MCF 10A (cell line): ENCODE measurements around the gene NAA40. TPM values are rescaled to one million over a fixed set of nuclear protein-coding genes. Genes with fewer than 3 reads are reported as not detected.

Experiments
- BruUV-seq: library from RNA; stranded (reverse); fragments of 400-500 nt; replicated peaks from 2 replicates; lab custom pipeline; 2021; lab: Mats Ljungman, UMichigan
- CTCF ChIA-PET: fragments of 300-600 bp; sonication (Branson Sonifier 250); formaldehyde crosslinking; extraction: SDS; loops from one replicate; lab custom pipeline; 2021; ENCODE audit warnings: antibody characterized with exemption, inconsistent platforms; lab: Yijun Ruan, JAX
- POLR2A ChIA-PET: fragments of 300-600, 350-650 bp; sonication (Branson Sonifier 250); formaldehyde crosslinking; extraction: SDS; loops from one replicate; lab custom pipeline; 2020; ENCODE audit warnings: antibody characterized with exemption, inconsistent platforms; lab: Yijun Ruan, JAX
- DNase-seq: peaks from one replicate; pipeline ENCODE4 v3.0.0-alpha.2; 2018; ENCODE audit not compliant: unreplicated experiment
- H3K27ac Mint-ChIP-seq: one replicate; pipeline ENCODE4 v1.8.0; 2022; ENCODE audit warnings: mild to moderate bottlenecking, low read depth, mixed read lengths; ENCODE audit not compliant: unreplicated experiment
- H3K27me3 Mint-ChIP-seq: one replicate; pipeline ENCODE4 v1.8.0; 2022; ENCODE audit warnings: mixed read lengths; ENCODE audit not compliant: insufficient read depth, unreplicated experiment
- H3K36me3 Mint-ChIP-seq: one replicate; pipeline ENCODE4 v1.8.0; 2022; ENCODE audit warnings: mild to moderate bottlenecking, moderate library complexity, mixed read lengths; ENCODE audit not compliant: insufficient read depth, unreplicated experiment
- H3K4me1 Mint-ChIP-seq: one replicate; pipeline ENCODE4 v1.8.0; 2022; ENCODE audit warnings: mixed read lengths; ENCODE audit not compliant: insufficient read depth, unreplicated experiment
- H3K4me3 Mint-ChIP-seq: one replicate; pipeline ENCODE4 v1.8.0; 2022; ENCODE audit warnings: mild to moderate bottlenecking, moderate library complexity, mixed read lengths; ENCODE audit not compliant: unreplicated experiment
- H3K9me3 Mint-ChIP-seq: one replicate; pipeline ENCODE4 v1.8.0; 2022; ENCODE audit warnings: mixed read lengths; ENCODE audit not compliant: unreplicated experiment
- CTCF ChIP-seq: fragments of 200-600 bp; IDR thresholded peaks from one replicate; pipeline ENCODE4 v1.8.0; 2022; ENCODE audit warnings: antibody characterized with exemption, mild to moderate bottlenecking; ENCODE audit not compliant: unreplicated experiment
- intact Hi-C: fragments of 100-400 bp; cut with micrococcal nuclease; formaldehyde crosslinking; loops from 2 replicates; pipeline ENCODE4 v1.14.1; 2022
- total RNA-seq: library from RNA; stranded (reverse); gene quantifications from 2 replicates; pipeline ENCODE4 v1.2.3, GENCODE V29; 2022

NAA40 gene
- total RNA-seq, 1 experiment from 2014 or later, result 11.7 TPM

- Mint-ChIP-seq H3K27me3 (no peaks in the 10 kb centered on the region), H3K9me3 (no peaks in the 10 kb centered on the region), H3K36me3 (no peaks in the 10 kb centered on the region), H3K4me1 (peaks cover 9% of the 10 kb centered on the region), H3K27ac (no peak overlapping the region), H3K4me3 (no peak overlapping the region)
- ChIA-PET POLR2A (no interaction called here), CTCF (no interaction called here)
- no peak for TF ChIP-seq CTCF
- no peak for DNase-seq
- BruUV-seq, result no TSS peak
- intact Hi-C loops, result no loop called here
Measured at GRCh38 chr11:63920126-63920938, 18.5 kb upstream of the NAA40 start.

- ChIA-PET POLR2A (no interaction called here), CTCF (no interaction called here)
- Mint-ChIP-seq H3K36me3 (no peaks in the 10 kb centered on the region), H3K9me3 (no peaks in the 10 kb centered on the region), H3K27ac (no peak overlapping the region), H3K4me1 (peaks cover 9% of the 10 kb centered on the region), H3K4me3 (no peak overlapping the region), H3K27me3 (no peaks in the 10 kb centered on the region)
- DNase-seq, result no peak
- intact Hi-C loops, result no loop called here
- no peak for TF ChIP-seq CTCF
- no TSS peak for BruUV-seq
Measured at GRCh38 chr11:63920939-63921417, 17.8 kb upstream of the NAA40 start.

- TF ChIP-seq CTCF, result no peak
- no peak for DNase-seq
- BruUV-seq, result no TSS peak
- no peaks in the 10 kb centered on the region for H3K9me3 Mint-ChIP-seq
- no peak overlapping the region for H3K4me3 Mint-ChIP-seq
- ChIA-PET CTCF (no interaction called here), POLR2A (no interaction called here)
- H3K4me1 Mint-ChIP-seq, result peaks cover 6% of the 10 kb centered on the region
- no peak overlapping the region for H3K27ac Mint-ChIP-seq
- H3K27me3 Mint-ChIP-seq, result no peaks in the 10 kb centered on the region
- intact Hi-C loops, result no loop called here
- no peaks in the 10 kb centered on the region for H3K36me3 Mint-ChIP-seq
Measured at GRCh38 chr11:63922673-63923192, 16.1 kb upstream of the NAA40 start.

GRCh38 chr11:63923319-63923718 lies 15.5 kb upstream of the NAA40 start:
- ChIA-PET POLR2A (no interaction called here), CTCF (no interaction called here)
- Mint-ChIP-seq H3K4me3 (no peak overlapping the region), H3K36me3 (no peaks in the 10 kb centered on the region), H3K27me3 (no peaks in the 10 kb centered on the region), H3K9me3 (no peaks in the 10 kb centered on the region), H3K4me1 (peaks cover 4% of the 10 kb centered on the region), H3K27ac (no peak overlapping the region)
- intact Hi-C loops, result no loop called here
- DNase-seq, result no peak
- no peak for TF ChIP-seq CTCF
- BruUV-seq, result no TSS peak
